HepG2 (cell line): ENCODE results near the gene ARL17A. TPM values are rescaled to one million over a fixed set of nuclear protein-coding genes. Genes with fewer than 3 reads are reported as not detected.
"Not testable (repeated sequence)": the region's sequence is repeated elsewhere in the genome, so short reads cannot be mapped to it uniquely, and the experiment has no call there.

Source experiments
- ATAC-seq: fragments of 200-7000 bp; cut with Tn5 transposase; 3 replicates; pipeline ENCODE4 v1.9.1; 2020; ENCODE audit warnings: mild to moderate bottlenecking, moderate library complexity
- BruUV-seq: library from RNA; stranded (reverse); fragments of 400-500 nt; replicated peaks from 2 replicates; lab custom pipeline; 2021; lab: Mats Ljungman, UMichigan
- CTCF ChIA-PET: fragments of 300-600 bp; formaldehyde crosslinking; extraction: SDS; loops from one replicate; lab custom pipeline; 2021; ENCODE audit warnings: low total read pairs, inconsistent platforms, low intra/inter-chr PET ratio; lab: Yijun Ruan, JAX
- POLR2A ChIA-PET: fragments of 350-600 bp; sonication (Branson Sonifier 250); formaldehyde crosslinking; loops from one replicate; lab custom pipeline; 2020; ENCODE audit warnings: antibody characterized with exemption, inconsistent platforms; lab: Yijun Ruan, JAX
- DNase-seq: peaks from one replicate; pipeline ENCODE4 v3.0.0-alpha.2; 2015; ENCODE audit warnings: low spot score
- FAIRE-seq: peaks from 3 replicates; lab custom pipeline; 2011; peaks lifted over from hg19 to GRCh38; lab: Jason Lieb, UNC
- H2AFZ ChIP-seq: one replicate; pipeline ENCODE4 v1.6.1; 2011; ENCODE audit warnings: low read length, inconsistent platforms
- H3K27ac ChIP-seq: fragments of 300-600 bp; 3 replicates; pipeline ENCODE4 v1.8.0; 2011; ENCODE audit warnings: mixed run types, mild to moderate bottlenecking, mixed read lengths, low read length, inconsistent platforms; ENCODE audit not compliant: insufficient read depth; ENCODE audit errors: extremely low read length
- H3K27me3 ChIP-seq, 2 experiments: fragments of 200-600 bp in 1 of 2; 2 replicates in 1 of 2; 3 replicates in 1 of 2; pipeline versions ENCODE4 v1.6.0 to v1.8.0; 2011; ENCODE audit warnings: low read length in 2 of 2, mild to moderate bottlenecking in 2 of 2, moderate library complexity in 2 of 2, inconsistent platforms in 1 of 2; ENCODE audit not compliant: insufficient read depth in 2 of 2, control insufficient read depth in 1 of 2
- H3K36me3 ChIP-seq, 2 experiments: fragments of 200-600 bp in 1 of 2; replicated peaks in 1 of 2; 2 replicates in 1 of 2; 3 replicates in 1 of 2; pipeline versions ENCODE4 v1.5.1 to v1.8.0; 2011; ENCODE audit warnings: low read length in 2 of 2, inconsistent platforms in 1 of 2; ENCODE audit not compliant: insufficient read depth in 2 of 2, control insufficient read depth in 1 of 2
- H3K4me1 ChIP-seq: 2 replicates; pipeline ENCODE4 v1.5.1; 2012; ENCODE audit warnings: low read length, inconsistent platforms; ENCODE audit not compliant: insufficient read depth
- H3K4me2 ChIP-seq: 2 replicates; pipeline ENCODE4 v1.6.0; 2011; ENCODE audit warnings: low read depth, low read length, inconsistent platforms
- H3K4me3 ChIP-seq, 3 experiments: fragments of 200-600 bp in 1 of 3; sonication (generic), shearing (Covaris generic) in 1 of 3; replicated peaks in 1 of 3; 2 replicates each; pipeline ENCODE4 v1.5.1; 2011 to 2016; ENCODE audit warnings: low read length in 3 of 3, inconsistent platforms in 2 of 3, low read depth in 2 of 3, mild to moderate bottlenecking in 2 of 3, control low read depth in 1 of 3, mixed read lengths in 1 of 3; ENCODE audit not compliant: insufficient read depth in 1 of 3
- H3K79me2 ChIP-seq: one replicate; pipeline ENCODE4 v1.6.1; 2011; ENCODE audit warnings: low read length, inconsistent platforms; ENCODE audit not compliant: insufficient read depth
- H3K9ac ChIP-seq: 2 replicates; pipeline ENCODE4 v1.6.0; 2011; ENCODE audit warnings: mild to moderate bottlenecking, low read depth, low read length, inconsistent platforms; ENCODE audit not compliant: insufficient read depth
- H3K9me3 ChIP-seq: 2 replicates; pipeline ENCODE4 v1.5.1; 2012; ENCODE audit warnings: mild to moderate bottlenecking, low read length
- H4K20me1 ChIP-seq: 2 replicates; pipeline ENCODE4 v1.6.0; 2011; ENCODE audit warnings: inconsistent platforms, mild to moderate bottlenecking, low read length, moderate library complexity; ENCODE audit not compliant: insufficient read depth
- ATF7 ChIP-seq, 2 experiments: fragments of 450-650 bp in 1 of 2; sonication (generic) in 1 of 2; formaldehyde crosslinking in 1 of 2; IDR thresholded peaks; 2 replicates each; pipeline versions ENCODE4 v1.4.0 to v1.6.1; 2016 to 2020; ENCODE audit warnings: antibody characterized with exemption in 1 of 2, mild to moderate bottlenecking in 1 of 2, missing genetic modification reagents in 1 of 2
- WGBS: methylation state at CpG from one replicate; pipeline ENCODE4 v1.1.6; 2017; ENCODE audit warnings: low lambda C conversion rate; 5-methylcytosine and 5-hydroxymethylcytosine counted together
- in situ Hi-C: cut with HindIII; loops from 2 replicates; pipeline ENCODE4 v1.10.0; 2017; ENCODE audit warnings: low pct_unique_long_range_greater_than_20kb; ENCODE audit not compliant: extremely low pct_ligation_motif_present
- intact Hi-C: fragments of 100-400 bp; cut with micrococcal nuclease; formaldehyde crosslinking; loops from one replicate; pipeline ENCODE4 v1.10.0; 2022; ENCODE audit not compliant: unreplicated experiment
- polyA plus RNA-seq, 8 experiments: library from polyadenylated mRNA; depleted of rRNA in 3 of 8; stranded (reverse) in 7 of 8; unstranded in 1 of 8; fragments of >200 nt; fragmentation: Illumina TruSeq in 4 of 8; extraction: Trizol in 4 of 8; gene quantifications; 2 replicates each; pipeline versions ENCODE4 v1.2.1 to v1.2.3, GENCODE V29; 2011 to 2016; ENCODE audit warnings: low read depth in 4 of 8, missing spikeins in 1 of 8, mixed read lengths in 1 of 8; ENCODE audit not compliant: insufficient read depth in 1 of 8
- total RNA-seq, 5 experiments: library from RNA; depleted of rRNA; stranded (reverse); fragments of >200 nt; fragmentation: Illumina TruSeq; extraction: Trizol; gene quantifications; 2 replicates each; pipeline ENCODE4 v1.2.3, GENCODE V29; 2016; ENCODE audit warnings: low read depth in 1 of 5

ARL17A gene
- total and polyA plus RNA-seq, 2 of the 13 experiments (the other 11 are each of a cell fraction or from before 2014, with no cell fraction given): 18.8 to 19.4 TPM

DNA sequence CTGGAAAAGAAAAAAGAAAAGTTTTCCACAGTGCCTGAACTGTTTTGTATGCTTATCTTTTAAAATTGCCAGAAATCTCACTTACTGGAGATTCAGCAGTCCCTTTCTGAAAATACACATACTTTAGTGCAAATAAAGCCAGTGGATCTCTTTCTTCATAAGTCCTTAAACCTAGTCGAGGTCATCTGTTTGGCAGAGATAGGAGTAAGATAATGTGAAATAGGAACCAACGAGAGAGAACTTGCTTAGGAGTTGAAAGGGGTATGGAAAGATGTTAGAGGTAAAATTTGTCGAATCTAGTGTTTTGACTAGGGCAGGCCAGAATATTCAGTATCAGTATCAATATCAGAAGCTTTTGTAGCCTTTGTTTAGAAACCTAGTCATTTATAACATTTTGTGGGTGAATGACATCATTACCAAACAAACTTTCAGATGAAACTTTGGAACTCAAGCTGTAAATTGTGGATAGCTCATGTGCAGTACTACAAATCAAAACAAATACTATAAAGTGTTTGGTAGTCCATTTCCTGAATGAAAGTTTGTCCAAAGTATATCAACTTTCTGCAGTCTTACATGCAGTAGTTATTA lies 18.9 kb upstream of the ARL17A start:
- H3K27ac ChIP-seq; H3K4me3 ChIP-seq; H3K27me3 ChIP-seq; DNase-seq; H3K9ac ChIP-seq; H3K79me2 ChIP-seq; H3K36me3 ChIP-seq; ATAC-seq; H4K20me1 ChIP-seq; CTCF ChIA-PET; FAIRE-seq; H2AFZ ChIP-seq; H3K4me2 ChIP-seq; in situ Hi-C loops; intact Hi-C loops; POLR2A ChIA-PET; H3K9me3 ChIP-seq; H3K4me1 ChIP-seq; TF ChIP-seq ATF7 (CRISPR knock-in tag; IDR thresholded peaks at IDR 0.05): not testable (repeated sequence)
- TF ChIP-seq ATF7 (IDR thresholded peaks at IDR 0.05): peak; percentile 77
- 13% methylated on average over 3 of the region's 3 CpGs for WGBS
- TSS peak; percentile 30 for BruUV-seq

DNA sequence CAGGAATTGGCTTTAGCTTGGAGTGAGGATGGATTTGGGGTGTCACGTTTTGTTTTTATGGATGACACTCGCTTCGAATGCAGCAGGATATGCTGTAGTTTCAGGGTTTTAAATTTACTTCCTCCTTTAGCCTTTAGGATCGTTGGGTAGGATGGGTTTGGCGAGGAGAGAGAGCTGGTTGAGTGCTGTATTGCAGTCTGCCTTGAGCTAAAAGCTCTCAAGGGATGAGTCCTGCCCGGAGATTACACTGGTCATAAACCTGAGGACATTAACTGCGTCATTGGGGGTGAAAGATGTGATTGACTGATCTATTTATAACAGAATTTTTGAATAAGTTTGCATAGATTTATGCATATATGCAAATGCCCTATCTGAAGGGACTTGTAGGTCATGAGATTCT lies 11.8 kb upstream of the ARL17A start:
- H3K9ac ChIP-seq, H2AFZ ChIP-seq, H3K4me1 ChIP-seq, H3K4me3 ChIP-seq, FAIRE-seq, H4K20me1 ChIP-seq, H3K4me2 ChIP-seq, H3K27ac ChIP-seq, H3K27me3 ChIP-seq, CTCF ChIA-PET, BruUV-seq, intact Hi-C loops, H3K36me3 ChIP-seq, H3K9me3 ChIP-seq, DNase-seq, POLR2A ChIA-PET, H3K79me2 ChIP-seq, in situ Hi-C loops: not testable (repeated sequence)
- WGBS: no CpG with 5 or more reads among the region's 7 CpGs
- ATAC-seq: peak; percentile 77

GRCh38 chr17:46590157-46591146 lies 11.0 kb upstream of the ARL17A start, which contains the start of gene NSF:
Gene NSF, plus strand, starts transcription at chr17:46590669. Its CDS starts 107 bp downstream, at chr17:46590776.
- H2AFZ ChIP-seq, in situ Hi-C loops, H3K4me2 ChIP-seq, DNase-seq, H3K79me2 ChIP-seq, FAIRE-seq, CTCF ChIA-PET, H4K20me1 ChIP-seq, H3K9me3 ChIP-seq, H3K27ac ChIP-seq, H3K36me3 ChIP-seq, BruUV-seq, H3K27me3 ChIP-seq, H3K4me1 ChIP-seq, POLR2A ChIA-PET, H3K9ac ChIP-seq, H3K4me3 ChIP-seq, intact Hi-C loops: not testable (repeated sequence)
- WGBS: no CpG with 5 or more reads among the region's 95 CpGs
- peak; percentile 83 for ATAC-seq

DNA sequence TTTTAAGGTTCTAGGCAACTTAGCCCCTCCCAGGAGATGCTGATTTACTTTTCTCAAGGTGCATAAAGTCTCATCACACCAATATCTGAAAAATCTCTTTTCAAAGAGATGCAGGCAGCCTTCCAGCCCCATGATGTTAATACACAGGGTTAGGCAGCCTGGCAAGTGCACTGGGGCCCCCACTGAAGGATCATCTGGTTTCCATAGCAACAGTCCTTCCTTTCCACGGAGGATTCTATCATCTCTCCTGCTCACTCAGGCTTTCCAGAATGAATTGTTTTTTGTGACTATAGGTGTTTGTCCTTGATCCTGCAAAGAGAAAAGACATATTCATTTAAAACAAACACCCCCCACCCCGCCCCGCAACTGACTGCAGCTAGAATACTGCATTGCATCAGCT lies 6.0 kb upstream of the ARL17A start:
- H3K4me3 ChIP-seq, H3K9me3 ChIP-seq, H2AFZ ChIP-seq, H3K4me2 ChIP-seq, H4K20me1 ChIP-seq, in situ Hi-C loops, CTCF ChIA-PET, FAIRE-seq, H3K27ac ChIP-seq, H3K36me3 ChIP-seq, POLR2A ChIA-PET, H3K9ac ChIP-seq, H3K27me3 ChIP-seq, intact Hi-C loops, ATAC-seq, DNase-seq, BruUV-seq, H3K79me2 ChIP-seq, H3K4me1 ChIP-seq: not testable (repeated sequence)
- no CpG with 5 or more reads among the region's 3 CpGs for WGBS
